HG02610 (cell line): Measurements from ENCODE around the gene COL24A1.
"Not testable (repeated sequence)": the region's sequence is repeated elsewhere in the genome, so short reads cannot be mapped to it uniquely, and the experiment has no call there.

ENCODE experiments used
- ATAC-seq: cut with Tn5 transposase; IDR thresholded peaks from one replicate; pipeline ENCODE4 v1.9.1; 2021; ENCODE audit warnings: mild to moderate bottlenecking, moderate library complexity; ENCODE audit not compliant: unreplicated experiment

Gene COL24A1

GRCh38 chr1:86084998-86085397 is 71.6 kb downstream of the COL24A1 start:
- no peak for ATAC-seq

GRCh38 chr1:86082183-86082582 is 74.4 kb downstream of the COL24A1 start:
- peak; percentile 38 for ATAC-seq

- not testable (repeated sequence) for ATAC-seq
These were observed 84.1 kb downstream of the COL24A1 start for GRCh38 chr1:86072474-86072873.

GRCh38 chr1:86071870-86072269 is 84.7 kb downstream of the COL24A1 start:
- ATAC-seq = not testable (repeated sequence)

GRCh38 chr1:86069757-86070145 is 86.8 kb downstream of the COL24A1 start:
- no peak for ATAC-seq

GRCh38 chr1:86068841-86069756 is 87.5 kb downstream of the COL24A1 start:
- ATAC-seq = no peak

GRCh38 chr1:86068271-86068721 is 88.3 kb downstream of the COL24A1 start:
- no peak for ATAC-seq

- no peak for ATAC-seq
These were observed 88.9 kb downstream of the COL24A1 start for GRCh38 chr1:86067626-86068025.

GRCh38 chr1:86064899-86065298 is 91.7 kb downstream of the COL24A1 start:
- no peak for ATAC-seq

- no peak for ATAC-seq
These were observed 92.9 kb downstream of the COL24A1 start for GRCh38 chr1:86063721-86064120.

- ATAC-seq = no peak
These were observed 94.1 kb downstream of the COL24A1 start for GRCh38 chr1:86062453-86062852.

- peak; percentile 70 for ATAC-seq
These were observed 95.0 kb downstream of the COL24A1 start for GRCh38 chr1:86061551-86061990.

- ATAC-seq = no peak
These were observed 102.2 kb downstream of the COL24A1 start for GRCh38 chr1:86054396-86054795.

- no peak for ATAC-seq
These were observed 103.4 kb downstream of the COL24A1 start for GRCh38 chr1:86052948-86053698.

- ATAC-seq = no peak
These were observed 121.5 kb downstream of the COL24A1 start for GRCh38 chr1:86035101-86035500.

- ATAC-seq = no peak
These were observed 126.4 kb downstream of the COL24A1 start for GRCh38 chr1:86030180-86030579.

- peak; percentile 34 for ATAC-seq
These were observed 138.2 kb downstream of the COL24A1 start for GRCh38 chr1:86018283-86018923.

GRCh38 chr1:86016076-86016759 is 140.4 kb downstream of the COL24A1 start:
- ATAC-seq = peak; percentile 51

GRCh38 chr1:86015375-86015774 is 141.2 kb downstream of the COL24A1 start:
- peak; percentile 66 for ATAC-seq

GRCh38 chr1:86000601-86001000 is 156.0 kb downstream of the COL24A1 start:
- no peak for ATAC-seq
